ENCODE data around the gene DPP6. TPM values are rescaled to one million over a fixed set of nuclear protein-coding genes. Genes with fewer than 3 reads are reported as not detected.
"Not testable (repeated sequence)": the region's sequence is repeated elsewhere in the genome, so short reads cannot be mapped to it uniquely, and the experiment has no call there.

Gene DPP6
- total RNA-seq, 1 donor from 2014 or later = 5.1 TPM

DNA sequence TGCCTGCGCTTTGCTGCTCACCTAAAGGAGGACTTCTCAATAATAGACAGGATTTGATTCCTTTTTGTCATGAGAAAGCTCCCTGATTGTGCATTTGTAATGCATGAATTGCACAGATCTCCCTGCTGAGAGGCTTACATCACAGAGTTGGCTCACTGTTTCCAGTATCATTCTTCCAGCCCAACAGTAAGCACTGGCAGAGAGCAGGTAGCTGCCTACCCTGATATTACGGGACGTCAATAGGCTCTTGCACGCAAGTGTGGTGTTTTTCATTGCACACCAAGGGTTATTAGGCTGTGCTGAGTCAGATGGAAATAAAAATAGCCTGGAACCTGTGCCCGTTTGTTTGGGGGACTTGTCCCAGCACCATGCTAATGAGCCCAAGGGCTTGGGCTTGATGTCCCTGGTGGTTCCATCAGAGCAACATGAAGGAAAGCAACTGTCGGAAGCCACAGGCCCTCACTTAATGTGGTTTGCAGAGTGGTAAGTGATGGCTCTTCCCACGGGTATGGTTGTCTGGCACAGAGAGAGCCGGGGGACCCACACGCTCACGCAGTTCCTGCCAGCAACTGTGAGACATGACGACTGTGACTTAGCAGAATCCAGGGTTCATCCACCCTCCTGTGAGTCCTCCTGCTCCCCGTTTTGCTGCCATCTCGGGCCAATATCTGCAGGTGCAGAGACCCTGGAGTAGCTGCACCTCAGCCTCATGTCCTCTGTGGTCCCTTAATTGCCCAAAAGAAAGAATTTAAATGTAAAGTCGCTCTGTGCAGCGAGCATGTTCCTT is 20.4 kb downstream of the DPP6 start:
- not testable (repeated sequence) for DNase-seq

DNA sequence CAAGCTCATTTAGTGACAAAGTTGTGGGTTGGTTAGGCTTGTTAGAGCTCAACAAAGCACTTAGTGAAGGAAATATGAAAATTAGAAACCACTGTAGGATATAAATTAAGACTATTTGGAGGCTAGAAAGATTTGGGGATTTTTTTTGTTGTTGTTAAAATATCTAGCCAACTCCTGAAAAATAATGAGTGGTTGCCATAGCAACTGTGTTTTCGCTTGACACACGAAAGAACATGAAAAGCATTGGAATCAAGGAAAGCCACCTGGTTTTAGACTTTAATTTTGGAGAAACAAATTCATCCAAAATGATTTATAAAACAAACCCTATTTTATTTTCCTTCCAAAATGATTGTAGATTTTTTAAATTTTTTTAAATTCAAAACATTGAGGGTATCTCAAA is 26.3 kb downstream of the DPP6 start:
- not testable (repeated sequence) for DNase-seq

DNA sequence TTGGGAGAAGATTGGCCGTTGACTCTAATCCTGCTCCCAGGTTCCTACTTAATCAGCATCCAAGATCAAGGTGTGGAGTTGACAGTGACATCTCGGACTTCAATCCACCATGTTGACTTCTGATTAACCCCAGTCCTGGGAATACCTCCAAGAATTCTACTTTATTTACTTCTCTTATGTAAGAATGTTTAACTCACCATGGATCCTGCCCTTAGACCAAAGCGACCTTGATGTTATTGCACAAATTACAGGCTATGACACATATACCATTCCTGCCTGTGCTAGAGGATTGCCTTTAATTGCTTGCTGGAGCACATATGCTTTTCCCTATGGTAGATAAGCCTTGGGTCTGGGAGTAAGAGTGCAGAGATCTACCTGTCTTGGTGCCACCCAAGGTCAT is 28.1 kb downstream of the DPP6 start:
- not testable (repeated sequence) for DNase-seq

DNA sequence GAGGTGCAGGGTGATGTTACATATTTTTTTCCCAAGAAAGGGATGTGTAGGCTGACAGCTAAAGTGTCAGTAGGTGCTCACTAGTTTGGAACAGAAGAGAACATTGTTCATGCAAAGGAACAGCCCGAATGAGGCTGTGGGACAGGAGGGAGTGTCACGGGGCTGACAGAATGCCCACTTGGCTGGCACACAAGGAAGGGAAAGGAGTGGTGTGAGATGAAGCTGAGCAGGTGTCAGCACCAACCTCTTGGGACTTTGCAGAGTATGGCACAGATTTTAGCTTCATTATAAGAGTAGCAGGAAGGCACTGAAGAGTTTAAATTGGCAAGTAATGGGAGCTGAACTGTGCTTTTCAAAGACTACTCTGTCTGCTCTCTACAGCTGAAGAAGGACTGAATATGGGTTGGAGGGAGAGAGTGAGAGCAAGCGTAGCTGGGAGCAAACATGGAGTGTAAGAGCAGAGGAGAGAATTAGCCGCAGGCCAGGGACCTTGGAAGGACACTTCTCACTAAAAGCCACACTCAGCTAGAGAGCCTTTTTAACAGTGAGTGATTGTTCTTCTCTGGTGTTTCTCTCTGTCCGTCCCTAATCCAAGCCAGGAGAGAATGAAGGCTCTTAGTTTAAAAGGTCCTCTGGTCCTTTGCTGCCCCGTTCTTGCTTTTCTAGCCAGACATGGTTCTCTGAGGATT is 35.0 kb downstream of the DPP6 start:
- DNase-seq = peak; percentile 24

DNA sequence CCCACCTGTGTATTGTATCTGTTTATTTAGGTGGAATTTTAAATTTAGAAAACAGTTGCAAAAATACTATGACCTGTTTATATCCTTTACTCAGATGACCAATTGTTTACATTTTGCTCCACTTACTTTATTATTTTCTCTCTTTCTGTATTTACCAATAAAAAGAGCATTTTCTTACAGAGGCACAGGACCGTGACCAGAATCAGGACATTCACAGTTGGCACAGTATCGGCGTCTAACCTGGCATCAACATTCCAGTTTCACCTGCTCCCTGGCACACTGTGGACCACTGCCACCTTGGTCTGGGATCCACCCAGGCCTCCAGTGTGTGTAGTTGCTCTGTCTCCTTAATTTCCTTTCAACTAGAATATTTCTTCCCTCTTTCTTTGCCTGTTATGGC is 39.9 kb downstream of the DPP6 start:
- not testable (repeated sequence) for DNase-seq

DNA sequence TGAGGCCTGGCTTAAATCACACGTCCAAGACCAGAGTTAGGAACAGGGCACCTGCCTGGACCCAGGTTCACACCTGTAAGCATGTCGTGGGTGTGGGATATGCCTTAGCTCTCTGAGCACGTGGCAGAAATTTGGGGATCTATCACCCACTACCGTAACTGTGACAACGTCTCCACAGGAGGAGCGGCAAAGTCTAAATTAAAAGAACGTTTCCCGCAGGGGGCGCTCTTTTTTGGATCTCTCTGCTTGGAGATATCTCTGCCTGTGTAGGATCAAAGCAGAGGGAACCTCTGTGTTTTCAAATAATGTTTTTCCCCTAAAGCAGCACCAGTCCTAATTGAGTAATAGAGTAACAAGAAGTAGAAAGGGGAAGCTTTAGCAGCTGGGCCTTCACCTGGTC is 43.0 kb downstream of the DPP6 start:
- not testable (repeated sequence) for DNase-seq

DNA sequence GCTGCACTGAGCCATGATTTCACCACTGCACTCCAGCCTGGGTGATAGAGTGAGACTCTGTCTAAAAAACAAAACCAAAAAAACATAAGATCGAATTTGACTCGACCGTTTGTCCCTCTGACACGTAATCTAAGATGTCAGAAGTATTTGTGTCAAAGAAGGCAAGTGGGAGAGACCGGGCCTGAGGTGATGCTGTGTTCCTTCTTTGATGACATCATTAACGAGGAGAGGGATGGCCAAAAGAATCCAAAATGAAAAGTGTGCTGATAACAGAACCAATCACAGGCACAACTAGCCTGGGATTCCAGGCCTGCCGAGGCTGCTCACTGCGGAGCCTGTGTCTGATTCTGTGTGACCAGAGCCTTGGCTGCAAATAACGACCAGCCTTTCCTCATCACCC is 52.9 kb downstream of the DPP6 start:
- not testable (repeated sequence) for DNase-seq

DNA sequence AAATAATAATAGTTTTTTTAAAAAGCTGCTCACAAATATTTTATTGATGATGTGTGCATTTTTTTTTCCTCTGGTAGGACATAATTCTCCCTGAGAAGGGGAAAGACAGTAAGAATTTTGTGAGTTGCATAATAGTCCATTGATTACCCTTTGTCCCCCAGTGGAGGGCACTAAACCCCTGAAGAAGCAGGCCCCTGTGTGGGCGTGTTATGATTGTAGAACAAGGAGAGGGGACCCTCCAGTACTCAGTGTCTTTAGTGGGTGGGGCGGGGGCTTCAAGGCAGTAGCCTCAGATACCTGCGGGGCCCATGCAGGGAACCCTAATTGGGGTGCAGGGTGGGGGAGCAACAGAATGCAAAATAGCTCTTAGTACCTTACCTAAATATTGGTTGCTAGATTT is 57.4 kb downstream of the DPP6 start:
- DNase-seq = not testable (repeated sequence)

DNA sequence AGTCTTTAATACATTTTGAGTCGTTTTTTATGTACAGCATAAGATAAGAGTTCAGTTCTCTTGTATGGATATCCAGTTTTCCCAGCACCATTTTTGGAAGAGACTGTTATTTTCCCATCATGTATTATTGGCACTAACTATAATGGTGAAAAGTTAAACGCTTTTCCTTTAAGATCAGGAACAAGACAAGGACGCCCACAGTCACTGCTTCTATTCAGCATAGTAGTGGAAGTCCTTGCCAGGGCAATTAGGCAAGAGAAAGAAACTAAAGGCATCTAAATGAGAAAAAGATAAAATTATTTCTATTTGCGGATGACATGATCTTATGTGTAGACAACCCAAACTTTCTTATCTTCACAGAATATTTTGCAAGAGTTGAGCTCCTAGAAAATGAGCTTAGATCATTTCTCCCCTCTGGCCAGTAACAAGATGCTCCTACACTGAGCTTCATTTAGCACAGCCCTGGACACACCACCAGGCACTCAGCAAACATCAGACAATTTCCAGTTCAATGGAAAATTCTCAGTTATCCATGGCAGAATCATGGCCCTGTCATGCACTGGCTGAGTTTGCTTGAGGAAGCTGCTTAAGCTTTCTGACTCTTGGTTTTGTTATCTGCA is 61.6 kb downstream of the DPP6 start:
- not testable (repeated sequence) for DNase-seq

DNA sequence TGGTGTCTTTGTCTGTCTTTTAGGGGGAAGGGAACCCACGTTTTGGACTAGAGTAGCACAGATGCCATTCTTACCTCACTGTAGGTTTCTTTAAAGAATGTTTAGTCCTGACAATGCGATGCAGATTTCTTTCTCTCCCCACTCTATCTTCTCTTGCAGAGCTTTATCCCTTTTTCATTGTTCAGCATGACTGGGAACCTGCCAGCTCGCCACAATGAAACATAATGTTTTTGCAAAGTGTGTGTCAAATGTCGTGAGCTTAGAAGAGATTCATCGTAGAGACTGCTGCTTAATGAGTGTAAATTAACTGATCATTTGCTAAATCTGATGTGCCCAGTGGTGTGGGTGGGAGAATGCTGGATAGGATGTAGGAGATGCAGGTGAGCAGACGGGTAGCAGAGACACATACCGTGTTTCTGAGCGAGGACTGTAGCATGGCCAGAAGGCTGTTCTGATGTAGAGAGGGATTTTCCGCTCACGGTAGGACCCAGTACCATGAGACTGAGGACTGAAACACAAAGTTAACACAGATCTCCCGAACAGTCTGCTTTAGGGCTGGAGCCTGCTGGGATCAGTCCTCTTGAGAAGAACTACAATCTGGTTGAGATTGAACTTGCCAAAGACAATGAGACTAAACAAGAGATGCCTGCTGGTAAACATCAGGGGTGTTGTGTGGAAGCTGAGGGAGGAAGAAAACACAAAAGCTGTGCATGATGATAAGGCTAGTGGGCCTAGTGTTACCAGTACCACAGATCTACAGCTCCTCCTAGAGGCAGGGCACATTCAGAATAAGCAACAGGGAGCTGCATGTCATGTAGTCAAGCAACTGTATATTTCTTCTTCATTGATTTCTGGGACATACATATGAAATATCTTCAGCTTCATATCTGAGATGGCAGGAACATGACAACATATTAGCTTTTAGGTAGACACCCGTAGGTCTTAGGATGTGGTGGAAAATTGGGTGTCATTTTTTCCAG is 65.5 kb downstream of the DPP6 start:
- not testable (repeated sequence) for DNase-seq

DNA sequence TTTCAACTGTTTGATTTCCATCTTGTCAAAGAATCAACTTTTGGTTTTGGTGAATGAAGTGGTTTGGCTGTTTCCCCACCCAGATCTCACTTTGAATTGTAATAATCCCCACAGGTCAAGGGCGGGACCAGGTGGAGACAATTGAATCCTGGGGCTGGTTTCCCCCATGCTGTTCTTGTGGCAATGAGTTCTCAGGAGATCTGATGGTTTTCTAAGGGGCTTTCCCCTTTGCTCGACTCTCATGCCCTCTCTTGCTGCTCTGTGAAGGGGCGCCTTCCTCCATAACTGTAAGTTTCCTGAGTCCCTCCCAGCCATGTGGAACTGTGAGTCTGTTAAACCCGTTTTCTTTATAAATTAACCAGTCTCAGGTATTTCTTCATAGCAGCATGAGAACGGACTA is 68.6 kb downstream of the DPP6 start:
- not testable (repeated sequence) for DNase-seq

DNA sequence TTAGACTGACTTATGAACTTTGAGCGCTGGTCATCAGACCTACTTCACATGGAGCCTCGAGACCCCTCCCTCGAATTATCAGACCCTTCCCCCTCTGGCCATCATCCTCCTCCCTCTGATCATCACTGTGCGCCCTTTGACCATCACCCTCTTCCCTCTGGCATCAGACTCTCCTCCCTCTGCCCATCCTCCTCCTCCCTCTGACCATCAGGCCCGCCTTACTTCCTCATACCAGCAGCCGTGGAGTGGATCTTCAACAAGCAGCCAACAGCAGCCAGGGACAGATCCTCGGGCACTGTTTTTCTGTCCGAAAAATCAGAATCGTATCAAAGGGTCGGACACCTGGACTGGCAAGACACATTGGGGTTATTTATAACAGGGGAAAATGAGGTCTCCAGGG is 70.5 kb downstream of the DPP6 start:
- DNase-seq = not testable (repeated sequence)

DNA sequence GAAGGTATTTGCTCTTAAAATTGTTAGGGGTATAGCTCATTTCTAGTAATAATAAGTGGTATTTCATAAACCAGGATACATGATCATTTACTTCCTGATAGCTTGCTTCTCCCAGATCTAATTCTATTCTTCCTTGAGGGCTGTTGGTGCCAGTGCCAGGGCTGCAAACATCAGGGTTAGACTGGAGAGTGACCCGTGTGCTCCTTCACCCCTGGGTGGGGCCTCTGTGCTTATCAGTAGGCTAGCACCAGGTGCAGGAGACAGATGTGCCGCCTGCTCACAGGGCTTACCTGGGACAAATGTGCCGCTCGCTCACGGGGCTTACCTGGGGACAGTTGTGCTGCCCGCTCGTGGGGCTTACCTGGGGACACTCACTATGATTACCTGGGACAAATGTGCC is 71.2 kb downstream of the DPP6 start:
- DNase-seq = not testable (repeated sequence)

DNA sequence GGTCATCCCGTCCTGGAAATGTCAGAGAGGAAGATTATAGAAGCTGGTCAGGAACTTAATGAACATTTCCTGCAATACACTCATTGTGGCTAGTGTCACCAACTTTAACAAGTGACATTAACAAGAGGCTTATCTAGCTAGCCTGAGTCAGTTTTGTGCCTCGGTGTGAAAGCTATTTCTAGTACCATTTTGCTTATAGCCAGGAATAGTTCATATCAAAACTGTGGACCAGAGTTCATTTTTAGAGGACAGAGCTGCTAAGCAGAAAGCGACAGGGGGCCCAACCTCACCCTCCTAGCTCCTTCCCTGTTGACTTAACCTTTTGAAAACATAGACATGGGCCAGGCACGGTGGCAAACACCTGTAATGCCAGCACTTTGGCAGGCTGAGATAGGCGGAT is 76.9 kb downstream of the DPP6 start:
- not testable (repeated sequence) for DNase-seq

DNA sequence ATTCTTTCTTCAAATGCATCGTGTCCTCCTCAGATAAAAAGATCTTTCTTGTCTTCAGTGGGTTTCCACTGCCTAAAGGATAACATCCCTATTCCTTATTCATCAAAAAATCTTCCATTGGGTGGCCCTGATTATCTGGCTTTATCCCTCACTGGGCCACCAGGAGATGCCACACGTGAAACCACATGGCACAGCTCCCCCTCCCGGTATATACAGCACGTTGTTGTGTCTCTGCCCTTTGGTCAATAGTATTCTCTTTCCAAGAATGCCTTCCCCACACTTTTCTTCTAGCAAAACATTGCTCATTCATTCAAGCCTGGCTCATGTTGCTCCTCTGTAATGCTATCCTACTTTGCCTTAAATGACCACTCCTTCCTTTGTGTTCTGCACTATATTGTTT is 80.4 kb downstream of the DPP6 start:
- DNase-seq = not testable (repeated sequence)

DNA sequence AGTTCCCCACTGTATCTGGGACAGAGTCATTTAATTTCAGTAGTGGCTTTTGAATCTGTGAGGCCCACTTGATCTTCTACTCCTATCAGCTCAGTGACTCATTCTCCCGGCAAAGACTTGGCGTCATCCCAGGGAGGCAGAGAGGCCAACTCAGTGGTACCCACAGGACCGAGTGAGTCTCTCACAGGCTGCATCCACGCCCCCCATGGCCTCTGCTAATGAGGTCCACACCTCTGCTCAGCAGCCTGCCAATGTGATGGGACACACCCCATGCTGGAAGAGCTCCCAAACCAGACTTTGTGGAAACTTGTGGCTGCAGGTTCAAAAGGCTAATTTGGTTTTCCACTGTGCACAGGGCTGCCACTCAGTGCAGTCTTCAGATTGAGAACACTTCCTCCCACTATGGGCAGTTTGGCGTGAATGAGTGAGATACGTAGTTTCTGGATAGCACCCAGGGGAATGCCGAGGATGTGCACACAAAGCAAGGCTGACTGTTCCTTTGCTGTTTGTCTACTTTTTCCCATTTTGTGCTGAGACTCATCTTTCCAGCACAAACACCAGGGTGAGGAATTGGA is 81.6 kb downstream of the DPP6 start:
- DNase-seq = not testable (repeated sequence)

DNA sequence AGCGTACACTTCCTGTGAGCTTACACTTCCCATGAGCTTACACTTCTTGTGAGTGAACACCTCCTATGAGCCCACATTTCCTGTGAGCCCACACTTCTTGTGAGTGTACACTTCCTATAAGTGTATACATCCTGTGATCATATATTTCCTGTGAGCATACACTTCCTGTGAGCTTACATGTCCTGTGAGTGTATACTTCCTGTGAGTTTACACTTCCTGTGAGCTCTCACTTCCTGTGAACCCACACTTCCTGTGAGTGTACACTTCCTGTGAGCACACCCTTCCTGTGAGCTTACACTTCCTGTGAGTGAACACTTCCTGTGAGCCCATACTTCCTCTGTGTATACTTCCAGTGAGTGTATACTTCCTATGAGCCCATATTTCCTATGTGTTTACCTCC is 82.5 kb downstream of the DPP6 start:
- DNase-seq = not testable (repeated sequence)

DNA sequence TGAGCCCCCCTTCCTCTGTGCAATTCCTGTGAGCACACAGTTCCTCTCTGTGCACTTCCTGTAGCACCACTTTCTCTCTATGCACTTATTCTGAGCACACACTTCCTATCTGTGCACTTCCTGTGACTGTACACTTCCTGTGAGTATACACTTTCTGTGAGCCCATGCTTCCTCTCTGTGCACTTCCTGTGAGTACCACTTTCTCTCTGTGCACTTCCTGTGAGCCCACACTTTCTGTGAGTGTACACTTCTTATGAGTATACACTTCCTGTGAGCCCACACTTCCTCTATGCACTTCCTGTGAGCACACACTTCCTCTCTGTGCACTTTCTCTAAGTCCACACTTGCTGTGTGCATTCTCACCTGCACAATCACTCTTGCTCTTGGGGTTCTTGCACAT is 83.4 kb downstream of the DPP6 start:
- DNase-seq = not testable (repeated sequence)

DNA sequence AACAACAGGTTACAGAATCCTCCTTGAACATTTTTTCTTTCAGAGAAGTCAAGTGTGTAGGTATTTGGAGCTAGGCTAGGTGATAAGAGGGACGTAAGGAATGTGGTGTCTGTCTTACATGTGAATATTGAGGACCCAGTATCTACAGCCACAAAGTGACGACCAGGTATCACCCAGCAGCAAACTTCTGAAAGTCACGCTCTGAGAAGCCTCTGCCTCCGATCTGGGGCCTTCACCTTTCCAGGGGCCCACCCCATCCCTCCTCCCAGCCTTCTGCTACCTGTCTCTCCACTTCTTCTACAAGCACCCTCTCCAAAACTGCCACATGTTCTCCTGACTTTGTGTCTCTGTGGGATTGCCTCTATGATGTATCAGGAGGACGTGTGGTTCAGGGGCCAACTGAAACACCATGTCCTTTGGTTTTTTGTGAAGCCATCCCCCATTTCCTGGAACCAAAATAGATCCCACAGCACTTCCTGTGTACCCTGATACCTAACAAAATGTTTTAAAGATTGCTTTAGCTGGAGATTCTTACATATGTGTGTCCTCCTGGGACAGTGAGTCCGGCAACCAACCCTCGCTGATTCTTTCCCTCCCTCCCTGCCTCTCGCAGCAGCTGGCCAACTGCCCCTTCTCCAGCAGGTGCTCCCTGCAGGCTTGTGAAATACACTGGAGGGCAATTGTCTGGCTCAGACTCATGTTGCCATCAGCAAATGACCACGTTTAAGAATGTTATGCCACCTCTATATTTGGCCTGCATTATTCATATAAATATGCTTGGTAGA is 93.9 kb downstream of the DPP6 start:
- peak; percentile 0 for DNase-seq

DNA sequence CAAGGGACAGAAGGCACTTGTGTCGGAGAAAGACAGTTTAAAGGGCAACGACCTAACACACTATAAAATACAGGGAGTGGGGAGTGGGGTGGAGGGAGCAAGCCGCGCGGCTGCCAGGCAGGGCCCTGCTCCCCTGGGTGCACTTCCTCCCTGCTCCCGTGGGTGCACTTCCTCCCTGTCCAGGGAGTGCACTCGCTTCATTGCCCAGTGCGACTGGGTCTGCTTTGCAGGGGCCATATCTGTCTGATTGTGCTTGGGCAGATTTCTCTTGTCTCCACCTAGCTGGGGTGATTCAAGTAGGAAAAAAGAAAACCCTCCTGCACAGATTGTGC is 94.5 kb downstream of the DPP6 start:
- not testable (repeated sequence) for DNase-seq
